ENCODE results near the gene ZNF699. TPM values are rescaled to one million over a fixed set of nuclear protein-coding genes. Genes with fewer than 3 reads are reported as not detected.

Gene ZNF699
- total and polyA plus RNA-seq, 2 experiments from 2014 or later: 3.0 to 11.8 TPM

DNA sequence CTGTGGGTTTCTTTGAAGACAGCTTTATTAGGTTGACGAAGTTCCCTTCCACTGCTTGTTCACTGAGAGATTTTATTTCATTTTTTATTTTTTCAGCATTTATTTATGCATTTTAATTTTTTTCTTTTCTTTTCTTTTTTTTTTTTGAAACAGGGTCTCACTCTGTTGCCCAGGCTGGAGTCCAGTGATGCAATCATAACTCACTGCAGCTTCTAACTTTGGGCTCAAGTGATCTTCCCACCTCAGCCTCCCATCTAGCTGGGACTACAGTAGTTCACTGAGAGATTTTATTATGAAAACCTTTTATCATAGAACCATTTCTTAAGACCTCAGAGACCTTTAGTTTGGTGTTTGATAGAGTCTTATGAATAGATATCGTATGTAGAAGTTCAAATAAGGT, 42.9 kb upstream of the ZNF699 start (continued):
- TF ChIP-seq JUNB (IDR thresholded peaks at IDR 0.05; ENCODE audit: unreplicated experiment): no peak
- TF ChIP-seq, protein P1, sequence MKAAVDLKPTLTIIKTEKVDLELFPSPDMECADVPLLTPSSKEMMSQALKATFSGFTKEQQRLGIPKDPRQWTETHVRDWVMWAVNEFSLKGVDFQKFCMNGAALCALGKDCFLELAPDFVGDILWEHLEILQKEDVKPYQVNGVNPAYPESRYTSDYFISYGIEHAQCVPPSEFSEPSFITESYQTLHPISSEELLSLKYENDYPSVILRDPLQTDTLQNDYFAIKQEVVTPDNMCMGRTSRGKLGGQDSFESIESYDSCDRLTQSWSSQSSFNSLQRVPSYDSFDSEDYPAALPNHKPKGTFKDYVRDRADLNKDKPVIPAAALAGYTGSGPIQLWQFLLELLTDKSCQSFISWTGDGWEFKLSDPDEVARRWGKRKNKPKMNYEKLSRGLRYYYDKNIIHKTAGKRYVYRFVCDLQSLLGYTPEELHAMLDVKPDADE (IDR thresholded peaks at IDR 0.05): no peak

DNA sequence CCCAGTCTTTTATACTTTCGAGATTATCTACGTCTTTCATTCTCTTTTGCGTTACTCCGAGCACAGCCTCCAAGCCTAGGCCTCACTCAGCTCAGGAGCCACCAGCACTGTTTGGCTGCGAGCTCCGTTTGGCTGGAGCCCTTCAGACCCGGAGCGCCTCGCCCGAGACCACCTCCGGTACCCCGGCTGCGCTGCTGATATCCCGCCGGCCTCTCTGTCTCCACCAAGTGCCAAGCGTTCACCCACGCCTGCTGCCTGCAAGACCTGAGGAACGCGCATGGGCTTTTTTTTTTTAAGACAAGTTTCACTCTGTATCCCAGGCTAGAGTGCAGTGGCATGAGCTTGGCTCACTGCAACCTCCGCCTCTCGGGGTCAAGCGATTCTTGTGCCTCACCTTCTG, 39.0 kb upstream of the ZNF699 start:
- ATAC-seq (no peak), DNase-seq (ENCODE audit: low spot score) (no peak)
- no peak overlapping the region for H2AFZ ChIP-seq
- no peaks in the 10 kb centered on the region for H3K79me2 ChIP-seq (replicated peaks; ENCODE audit: insufficient read depth)
- H4K20me1 ChIP-seq (replicated peaks; ENCODE audit: insufficient read depth): no peaks in the 10 kb centered on the region
- H3K4me1 ChIP-seq (ENCODE audit: insufficient read depth): no peaks in the 10 kb centered on the region
- no peaks in the 10 kb centered on the region for H3K9me2 ChIP-seq (ENCODE audit: insufficient read depth)
- H3K4me3 ChIP-seq: no peak overlapping the region
- no peak overlapping the region for H3K4me2 ChIP-seq
- Mint-ChIP-seq H3K4me1 (no peaks in the 10 kb centered on the region), H3K36me3 (ENCODE audit: low read depth) (peaks cover 77% of the 10 kb centered on the region), H3K27me3 (ENCODE audit: insufficient read depth, low read depth, poor library complexity) (no peaks in the 10 kb centered on the region), H3K9me3 (peaks cover 90% of the 10 kb centered on the region), H3K27ac (no peak overlapping the region), H3K4me3 (no peak overlapping the region)
- H3K36me3 ChIP-seq (ENCODE audit: insufficient read depth): peaks cover 29% of the 10 kb centered on the region
- no peaks in the 10 kb centered on the region for H3F3A ChIP-seq (replicated peaks; ENCODE audit: low read depth)
- H3K27ac ChIP-seq (ENCODE audit: low read depth): no peak overlapping the region
- H3K27me3 ChIP-seq (ENCODE audit: insufficient read depth): no peaks in the 10 kb centered on the region
- TF ChIP-seq JUNB (IDR thresholded peaks at IDR 0.05; ENCODE audit: unreplicated experiment): no peak
- no peak for TF ChIP-seq STAT1 (IDR thresholded peaks at IDR 0.05; ENCODE audit: unreplicated experiment)
- TF ChIP-seq, protein P2, sequence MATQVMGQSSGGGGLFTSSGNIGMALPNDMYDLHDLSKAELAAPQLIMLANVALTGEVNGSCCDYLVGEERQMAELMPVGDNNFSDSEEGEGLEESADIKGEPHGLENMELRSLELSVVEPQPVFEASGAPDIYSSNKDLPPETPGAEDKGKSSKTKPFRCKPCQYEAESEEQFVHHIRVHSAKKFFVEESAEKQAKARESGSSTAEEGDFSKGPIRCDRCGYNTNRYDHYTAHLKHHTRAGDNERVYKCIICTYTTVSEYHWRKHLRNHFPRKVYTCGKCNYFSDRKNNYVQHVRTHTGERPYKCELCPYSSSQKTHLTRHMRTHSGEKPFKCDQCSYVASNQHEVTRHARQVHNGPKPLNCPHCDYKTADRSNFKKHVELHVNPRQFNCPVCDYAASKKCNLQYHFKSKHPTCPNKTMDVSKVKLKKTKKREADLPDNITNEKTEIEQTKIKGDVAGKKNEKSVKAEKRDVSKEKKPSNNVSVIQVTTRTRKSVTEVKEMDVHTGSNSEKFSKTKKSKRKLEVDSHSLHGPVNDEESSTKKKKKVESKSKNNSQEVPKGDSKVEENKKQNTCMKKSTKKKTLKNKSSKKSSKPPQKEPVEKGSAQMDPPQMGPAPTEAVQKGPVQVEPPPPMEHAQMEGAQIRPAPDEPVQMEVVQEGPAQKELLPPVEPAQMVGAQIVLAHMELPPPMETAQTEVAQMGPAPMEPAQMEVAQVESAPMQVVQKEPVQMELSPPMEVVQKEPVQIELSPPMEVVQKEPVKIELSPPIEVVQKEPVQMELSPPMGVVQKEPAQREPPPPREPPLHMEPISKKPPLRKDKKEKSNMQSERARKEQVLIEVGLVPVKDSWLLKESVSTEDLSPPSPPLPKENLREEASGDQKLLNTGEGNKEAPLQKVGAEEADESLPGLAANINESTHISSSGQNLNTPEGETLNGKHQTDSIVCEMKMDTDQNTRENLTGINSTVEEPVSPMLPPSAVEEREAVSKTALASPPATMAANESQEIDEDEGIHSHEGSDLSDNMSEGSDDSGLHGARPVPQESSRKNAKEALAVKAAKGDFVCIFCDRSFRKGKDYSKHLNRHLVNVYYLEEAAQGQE (IDR thresholded peaks at IDR 0.05; ENCODE audit: unreplicated experiment): no peak
- no peak for TF ChIP-seq ZNF114 (CRISPR knock-in tag; IDR thresholded peaks at IDR 0.05)
- TF ChIP-seq POLR2AphosphoS5 (IDR thresholded peaks at IDR 0.05; ENCODE audit: low read depth): no peak
- no peak for TF ChIP-seq EZH2 (IDR thresholded peaks at IDR 0.05; ENCODE audit: low read depth, unreplicated experiment)
- TF ChIP-seq, protein P1 (IDR thresholded peaks at IDR 0.05): no peak
- TF ChIP-seq NANOG (IDR thresholded peaks at IDR 0.05; ENCODE audit: borderline replicate concordance): no peak
- TF ChIP-seq CREB1 (CRISPR knock-in tag; IDR thresholded peaks at IDR 0.05; ENCODE audit: low read depth): no peak
- TF ChIP-seq, protein P3, sequence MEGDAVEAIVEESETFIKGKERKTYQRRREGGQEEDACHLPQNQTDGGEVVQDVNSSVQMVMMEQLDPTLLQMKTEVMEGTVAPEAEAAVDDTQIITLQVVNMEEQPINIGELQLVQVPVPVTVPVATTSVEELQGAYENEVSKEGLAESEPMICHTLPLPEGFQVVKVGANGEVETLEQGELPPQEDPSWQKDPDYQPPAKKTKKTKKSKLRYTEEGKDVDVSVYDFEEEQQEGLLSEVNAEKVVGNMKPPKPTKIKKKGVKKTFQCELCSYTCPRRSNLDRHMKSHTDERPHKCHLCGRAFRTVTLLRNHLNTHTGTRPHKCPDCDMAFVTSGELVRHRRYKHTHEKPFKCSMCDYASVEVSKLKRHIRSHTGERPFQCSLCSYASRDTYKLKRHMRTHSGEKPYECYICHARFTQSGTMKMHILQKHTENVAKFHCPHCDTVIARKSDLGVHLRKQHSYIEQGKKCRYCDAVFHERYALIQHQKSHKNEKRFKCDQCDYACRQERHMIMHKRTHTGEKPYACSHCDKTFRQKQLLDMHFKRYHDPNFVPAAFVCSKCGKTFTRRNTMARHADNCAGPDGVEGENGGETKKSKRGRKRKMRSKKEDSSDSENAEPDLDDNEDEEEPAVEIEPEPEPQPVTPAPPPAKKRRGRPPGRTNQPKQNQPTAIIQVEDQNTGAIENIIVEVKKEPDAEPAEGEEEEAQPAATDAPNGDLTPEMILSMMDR (conservative IDR thresholded peaks at IDR 0.05; ENCODE audit: low read depth in 2 of 2): no peak
- TF ChIP-seq ZNF331 (CRISPR knock-in tag; IDR thresholded peaks at IDR 0.05; ENCODE audit: low read depth): no peak
- TF ChIP-seq, protein P4, sequence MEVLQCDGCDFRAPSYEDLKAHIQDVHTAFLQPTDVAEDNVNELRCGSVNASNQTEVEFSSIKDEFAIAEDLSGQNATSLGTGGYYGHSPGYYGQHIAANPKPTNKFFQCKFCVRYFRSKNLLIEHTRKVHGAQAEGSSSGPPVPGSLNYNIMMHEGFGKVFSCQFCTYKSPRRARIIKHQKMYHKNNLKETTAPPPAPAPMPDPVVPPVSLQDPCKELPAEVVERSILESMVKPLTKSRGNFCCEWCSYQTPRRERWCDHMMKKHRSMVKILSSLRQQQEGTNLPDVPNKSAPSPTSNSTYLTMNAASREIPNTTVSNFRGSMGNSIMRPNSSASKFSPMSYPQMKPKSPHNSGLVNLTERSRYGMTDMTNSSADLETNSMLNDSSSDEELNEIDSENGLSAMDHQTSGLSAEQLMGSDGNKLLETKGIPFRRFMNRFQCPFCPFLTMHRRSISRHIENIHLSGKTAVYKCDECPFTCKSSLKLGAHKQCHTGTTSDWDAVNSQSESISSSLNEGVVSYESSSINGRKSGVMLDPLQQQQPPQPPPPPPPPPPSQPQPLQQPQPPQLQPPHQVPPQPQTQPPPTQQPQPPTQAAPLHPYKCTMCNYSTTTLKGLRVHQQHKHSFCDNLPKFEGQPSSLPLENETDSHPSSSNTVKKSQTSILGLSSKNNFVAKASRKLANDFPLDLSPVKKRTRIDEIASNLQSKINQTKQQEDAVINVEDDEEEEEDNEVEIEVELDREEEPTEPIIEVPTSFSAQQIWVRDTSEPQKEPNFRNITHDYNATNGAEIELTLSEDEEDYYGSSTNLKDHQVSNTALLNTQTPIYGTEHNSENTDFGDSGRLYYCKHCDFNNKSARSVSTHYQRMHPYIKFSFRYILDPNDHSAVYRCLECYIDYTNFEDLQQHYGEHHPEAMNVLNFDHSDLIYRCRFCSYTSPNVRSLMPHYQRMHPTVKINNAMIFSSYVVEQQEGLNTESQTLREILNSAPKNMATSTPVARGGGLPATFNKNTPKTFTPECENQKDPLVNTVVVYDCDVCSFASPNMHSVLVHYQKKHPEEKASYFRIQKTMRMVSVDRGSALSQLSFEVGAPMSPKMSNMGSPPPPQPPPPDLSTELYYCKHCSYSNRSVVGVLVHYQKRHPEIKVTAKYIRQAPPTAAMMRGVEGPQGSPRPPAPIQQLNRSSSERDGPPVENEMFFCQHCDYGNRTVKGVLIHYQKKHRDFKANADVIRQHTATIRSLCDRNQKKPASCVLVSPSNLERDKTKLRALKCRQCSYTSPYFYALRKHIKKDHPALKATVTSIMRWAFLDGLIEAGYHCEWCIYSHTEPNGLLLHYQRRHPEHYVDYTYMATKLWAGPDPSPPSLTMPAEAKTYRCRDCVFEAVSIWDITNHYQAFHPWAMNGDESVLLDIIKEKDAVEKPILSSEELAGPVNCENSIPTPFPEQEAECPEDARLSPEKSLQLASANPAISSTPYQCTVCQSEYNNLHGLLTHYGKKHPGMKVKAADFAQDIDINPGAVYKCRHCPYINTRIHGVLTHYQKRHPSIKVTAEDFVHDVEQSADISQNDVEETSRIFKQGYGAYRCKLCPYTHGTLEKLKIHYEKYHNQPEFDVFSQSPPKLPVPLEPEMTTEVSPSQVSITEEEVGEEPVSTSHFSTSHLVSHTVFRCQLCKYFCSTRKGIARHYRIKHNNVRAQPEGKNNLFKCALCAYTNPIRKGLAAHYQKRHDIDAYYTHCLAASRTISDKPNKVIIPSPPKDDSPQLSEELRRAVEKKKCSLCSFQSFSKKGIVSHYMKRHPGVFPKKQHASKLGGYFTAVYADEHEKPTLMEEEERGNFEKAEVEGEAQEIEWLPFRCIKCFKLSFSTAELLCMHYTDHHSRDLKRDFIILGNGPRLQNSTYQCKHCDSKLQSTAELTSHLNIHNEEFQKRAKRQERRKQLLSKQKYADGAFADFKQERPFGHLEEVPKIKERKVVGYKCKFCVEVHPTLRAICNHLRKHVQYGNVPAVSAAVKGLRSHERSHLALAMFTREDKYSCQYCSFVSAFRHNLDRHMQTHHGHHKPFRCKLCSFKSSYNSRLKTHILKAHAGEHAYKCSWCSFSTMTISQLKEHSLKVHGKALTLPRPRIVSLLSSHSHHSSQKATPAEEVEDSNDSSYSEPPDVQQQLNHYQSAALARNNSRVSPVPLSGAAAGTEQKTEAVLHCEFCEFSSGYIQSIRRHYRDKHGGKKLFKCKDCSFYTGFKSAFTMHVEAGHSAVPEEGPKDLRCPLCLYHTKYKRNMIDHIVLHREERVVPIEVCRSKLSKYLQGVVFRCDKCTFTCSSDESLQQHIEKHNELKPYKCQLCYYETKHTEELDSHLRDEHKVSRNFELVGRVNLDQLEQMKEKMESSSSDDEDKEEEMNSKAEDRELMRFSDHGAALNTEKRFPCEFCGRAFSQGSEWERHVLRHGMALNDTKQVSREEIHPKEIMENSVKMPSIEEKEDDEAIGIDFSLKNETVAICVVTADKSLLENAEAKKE (CRISPR knock-in tag; IDR thresholded peaks at IDR 0.05): no peak
